Measurements from ENCODE around the gene DGKI.

The DGKI gene

DNA sequence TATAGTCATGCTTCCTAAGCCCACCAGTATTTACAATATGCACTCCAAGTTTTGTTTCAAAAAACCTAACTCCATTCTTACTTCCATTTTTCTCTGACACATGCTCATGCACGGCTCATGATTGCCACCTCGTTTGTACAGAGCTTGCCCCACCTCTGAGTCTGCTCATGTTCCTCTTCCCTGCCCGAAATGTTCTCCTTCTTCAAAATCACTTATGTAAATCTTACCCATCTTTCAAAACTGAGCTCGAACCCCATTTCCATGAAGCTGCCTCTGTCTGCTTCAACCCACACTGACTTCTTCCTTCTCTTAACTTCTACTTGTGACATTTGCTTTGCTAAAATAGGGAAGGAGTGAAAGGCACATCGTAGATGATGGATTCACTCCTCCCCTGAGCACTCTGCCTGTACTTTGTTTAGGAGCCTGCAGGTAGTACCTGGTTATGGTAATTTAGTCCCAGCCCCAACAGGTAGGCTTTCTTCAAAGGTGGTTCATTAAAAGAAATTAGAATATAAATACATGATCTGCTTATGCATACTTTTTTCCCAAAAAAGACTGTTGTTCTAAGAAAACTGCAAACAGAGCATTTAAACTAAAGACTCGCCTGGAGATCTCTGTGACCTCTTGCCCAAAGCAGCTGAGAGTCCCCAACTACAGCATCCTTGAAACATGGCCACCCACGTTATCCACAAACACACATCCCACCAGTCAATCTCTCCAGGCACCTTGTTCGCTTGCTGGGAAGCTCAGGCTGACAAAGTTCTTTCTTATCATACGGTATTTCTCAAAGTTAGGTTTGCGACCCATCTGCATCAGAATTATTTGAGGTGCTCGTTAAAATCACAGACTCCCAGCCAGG lies 172.0 kb downstream of the DGKI start:
- Mint-ChIP-seq H3K27me3 (ENCODE audit: low read depth) (no peaks in the 10 kb centered on the region), H3K9me3 (no peaks in the 10 kb centered on the region)

GRCh38 chr7:137674048-137674447 lies 172.7 kb downstream of the DGKI start:
- Mint-ChIP-seq H3K9me3 (no peaks in the 10 kb centered on the region), H3K27me3 (ENCODE audit: low read depth) (no peaks in the 10 kb centered on the region), H3K36me3 (ENCODE audit: low read depth) (no peaks in the 10 kb centered on the region), H3K4me3 (no peak overlapping the region), H3K4me1 (ENCODE audit: low read depth) (no peaks in the 10 kb centered on the region), H3K27ac (no peak overlapping the region)

More for the DNA sequence above, 172.0 kb downstream of the DGKI start:
- Mint-ChIP-seq H3K4me1 (ENCODE audit: low read depth) (no peaks in the 10 kb centered on the region), H3K36me3 (ENCODE audit: low read depth) (no peaks in the 10 kb centered on the region), H3K27ac (no peak overlapping the region), H3K4me3 (no peak overlapping the region)

- H3K27ac Mint-ChIP-seq: no peak overlapping the region
- no peaks in the 10 kb centered on the region for H3K36me3 Mint-ChIP-seq (ENCODE audit: low read depth)
- no peaks in the 10 kb centered on the region for H3K4me1 Mint-ChIP-seq (ENCODE audit: low read depth)
- H3K9me3 Mint-ChIP-seq: no peaks in the 10 kb centered on the region
- H3K27me3 Mint-ChIP-seq (ENCODE audit: low read depth): no peaks in the 10 kb centered on the region
- H3K4me3 Mint-ChIP-seq: no peak overlapping the region
Observed at GRCh38 chr7:137671920-137672319, 174.9 kb downstream of the DGKI start.

DNA sequence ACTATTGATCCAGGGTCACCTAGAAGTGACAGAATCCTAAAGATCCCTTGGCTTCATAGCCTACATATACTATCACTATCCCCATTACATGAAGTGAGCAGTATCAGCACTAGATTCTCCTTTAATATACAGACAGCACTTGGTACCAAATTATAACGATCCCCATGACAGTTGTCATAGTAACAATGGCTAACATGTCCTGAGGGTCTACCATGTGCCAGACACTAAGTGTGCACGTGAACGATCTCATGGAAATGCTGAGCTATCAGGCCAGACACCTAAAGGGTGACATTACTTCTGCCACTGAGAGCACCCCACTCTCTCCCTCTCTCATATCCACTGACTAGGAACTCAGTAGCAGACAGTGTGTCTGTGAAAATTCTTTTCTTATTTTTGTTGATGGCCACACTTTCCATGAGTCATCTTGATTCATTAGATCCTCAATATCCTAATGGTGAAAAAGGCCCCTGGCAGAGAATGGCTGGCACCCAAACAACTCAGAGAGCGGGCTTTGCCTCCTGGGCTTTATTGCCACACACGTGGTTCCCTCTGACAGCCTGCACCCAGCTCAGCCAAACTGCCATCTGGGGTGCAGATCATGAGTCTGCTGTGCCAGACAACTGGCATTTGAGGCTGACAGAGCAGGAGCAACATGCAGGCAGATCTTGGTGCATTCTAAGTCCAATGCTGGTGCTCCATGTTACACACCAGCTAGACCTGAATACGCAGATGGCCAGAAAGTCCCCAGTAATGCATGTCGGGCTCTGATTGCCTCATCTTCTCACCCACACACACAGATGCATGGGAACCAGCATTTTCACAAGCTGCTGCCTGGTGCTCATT lies 176.3 kb downstream of the DGKI start:
- H3K9me3 Mint-ChIP-seq: no peaks in the 10 kb centered on the region
- no peak overlapping the region for H3K27ac Mint-ChIP-seq
- no peaks in the 10 kb centered on the region for H3K36me3 Mint-ChIP-seq (ENCODE audit: low read depth)
- no peaks in the 10 kb centered on the region for H3K27me3 Mint-ChIP-seq (ENCODE audit: low read depth)
- H3K4me1 Mint-ChIP-seq (ENCODE audit: low read depth): no peaks in the 10 kb centered on the region
- H3K4me3 Mint-ChIP-seq: no peak overlapping the region

GRCh38 chr7:137669706-137670105 lies 177.1 kb downstream of the DGKI start:
- Mint-ChIP-seq H3K4me1 (ENCODE audit: low read depth) (peaks cover 1% of the 10 kb centered on the region), H3K4me3 (no peak overlapping the region), H3K27ac (no peak overlapping the region), H3K9me3 (no peaks in the 10 kb centered on the region), H3K27me3 (ENCODE audit: low read depth) (no peaks in the 10 kb centered on the region), H3K36me3 (ENCODE audit: low read depth) (no peaks in the 10 kb centered on the region)

GRCh38 chr7:137668404-137668803 lies 178.4 kb downstream of the DGKI start:
- H3K4me3 Mint-ChIP-seq: no peak overlapping the region
- H3K27me3 Mint-ChIP-seq (ENCODE audit: low read depth): no peaks in the 10 kb centered on the region
- H3K9me3 Mint-ChIP-seq: no peaks in the 10 kb centered on the region
- H3K36me3 Mint-ChIP-seq (ENCODE audit: low read depth): no peaks in the 10 kb centered on the region
- no peak overlapping the region for H3K27ac Mint-ChIP-seq
- peaks cover 1% of the 10 kb centered on the region for H3K4me1 Mint-ChIP-seq (ENCODE audit: low read depth)

- Mint-ChIP-seq H3K27me3 (ENCODE audit: low read depth) (no peaks in the 10 kb centered on the region), H3K9me3 (no peaks in the 10 kb centered on the region), H3K27ac (no peak overlapping the region), H3K4me3 (no peak overlapping the region), H3K4me1 (ENCODE audit: low read depth) (peaks cover 1% of the 10 kb centered on the region), H3K36me3 (ENCODE audit: low read depth) (no peaks in the 10 kb centered on the region)
Observed at GRCh38 chr7:137667633-137668387, 179.0 kb downstream of the DGKI start.

- H3K9me3 Mint-ChIP-seq: no peaks in the 10 kb centered on the region
- H3K4me3 Mint-ChIP-seq: no peak overlapping the region
- H3K27me3 Mint-ChIP-seq (ENCODE audit: low read depth): peaks cover 4% of the 10 kb centered on the region
- no peaks in the 10 kb centered on the region for H3K36me3 Mint-ChIP-seq (ENCODE audit: low read depth)
- peaks cover 1% of the 10 kb centered on the region for H3K4me1 Mint-ChIP-seq (ENCODE audit: low read depth)
- no peak overlapping the region for H3K27ac Mint-ChIP-seq
Observed at GRCh38 chr7:137664846-137665245, 181.9 kb downstream of the DGKI start.

GRCh38 chr7:137661634-137662033 lies 185.1 kb downstream of the DGKI start:
- no peaks in the 10 kb centered on the region for H3K36me3 Mint-ChIP-seq (ENCODE audit: low read depth)
- peaks cover 1% of the 10 kb centered on the region for H3K4me1 Mint-ChIP-seq (ENCODE audit: low read depth)
- peaks cover 4% of the 10 kb centered on the region for H3K27me3 Mint-ChIP-seq (ENCODE audit: low read depth)
- no peak overlapping the region for H3K27ac Mint-ChIP-seq
- no peaks in the 10 kb centered on the region for H3K9me3 Mint-ChIP-seq
- H3K4me3 Mint-ChIP-seq: no peak overlapping the region

GRCh38 chr7:137658190-137658900 lies 188.4 kb downstream of the DGKI start:
- Mint-ChIP-seq H3K9me3 (no peaks in the 10 kb centered on the region), H3K27ac (no peak overlapping the region), H3K4me3 (no peak overlapping the region), H3K36me3 (ENCODE audit: low read depth) (no peaks in the 10 kb centered on the region), H3K4me1 (ENCODE audit: low read depth) (no peaks in the 10 kb centered on the region), H3K27me3 (ENCODE audit: low read depth) (peaks cover 4% of the 10 kb centered on the region)

GRCh38 chr7:137657476-137658189 lies 189.1 kb downstream of the DGKI start:
- Mint-ChIP-seq H3K36me3 (ENCODE audit: low read depth) (no peaks in the 10 kb centered on the region), H3K27me3 (ENCODE audit: low read depth) (peaks cover 4% of the 10 kb centered on the region), H3K9me3 (no peaks in the 10 kb centered on the region), H3K27ac (no peak overlapping the region), H3K4me3 (no peak overlapping the region), H3K4me1 (ENCODE audit: low read depth) (no peaks in the 10 kb centered on the region)

DNA sequence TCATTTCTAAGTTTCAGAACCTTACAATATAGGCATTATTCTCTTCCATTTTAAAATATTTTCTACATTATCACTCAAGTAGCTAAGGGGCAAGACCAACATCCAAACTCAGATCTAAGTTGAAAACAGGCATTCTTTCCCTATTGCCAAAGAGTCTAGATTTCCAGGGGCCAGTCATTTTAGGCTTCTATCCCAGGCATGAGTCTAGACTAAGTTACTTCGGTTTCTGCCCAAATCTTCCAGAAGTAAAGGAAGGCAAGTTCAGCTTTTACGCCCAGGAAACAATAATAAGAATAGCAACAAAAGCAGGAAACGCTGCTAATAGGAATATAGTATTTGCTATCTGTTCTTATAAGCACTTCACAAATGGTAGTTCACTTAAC lies 189.9 kb downstream of the DGKI start:
- Mint-ChIP-seq H3K9me3 (no peaks in the 10 kb centered on the region), H3K27me3 (ENCODE audit: low read depth) (peaks cover 4% of the 10 kb centered on the region), H3K4me3 (no peak overlapping the region), H3K36me3 (ENCODE audit: low read depth) (no peaks in the 10 kb centered on the region), H3K27ac (no peak overlapping the region), H3K4me1 (ENCODE audit: low read depth) (no peaks in the 10 kb centered on the region)

DNA sequence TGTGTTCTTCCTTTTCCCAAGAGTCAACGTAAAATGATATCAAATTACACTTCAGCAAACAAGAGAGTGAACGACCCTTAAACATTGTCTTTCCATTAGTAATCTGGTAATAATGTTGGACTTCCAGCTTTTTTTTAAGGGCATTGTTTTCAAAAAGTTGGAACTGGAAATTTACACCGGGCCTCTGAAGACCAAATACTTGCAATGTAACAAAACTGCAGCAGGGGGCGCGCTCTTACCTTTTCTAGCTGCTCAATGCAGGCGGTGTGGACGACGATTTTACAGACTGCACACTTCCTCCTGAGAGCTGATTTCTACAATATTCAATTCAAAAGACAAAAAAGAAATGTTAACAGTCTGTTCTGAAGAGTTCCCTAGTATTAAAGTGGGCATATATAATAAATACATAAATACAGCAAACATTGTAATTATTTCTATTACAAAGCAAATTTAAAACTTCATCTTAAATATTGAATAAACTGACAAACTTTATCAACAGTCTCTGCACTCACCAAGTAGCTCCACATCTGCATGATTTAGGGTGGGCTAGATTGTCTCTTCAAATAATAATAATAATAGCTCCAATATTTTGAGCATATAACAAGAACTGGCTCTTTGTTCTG lies 190.4 kb downstream of the DGKI start:
- Mint-ChIP-seq H3K27ac (no peak overlapping the region), H3K9me3 (no peaks in the 10 kb centered on the region), H3K4me1 (ENCODE audit: low read depth) (no peaks in the 10 kb centered on the region), H3K36me3 (ENCODE audit: low read depth) (no peaks in the 10 kb centered on the region), H3K27me3 (ENCODE audit: low read depth) (peaks cover 4% of the 10 kb centered on the region), H3K4me3 (no peak overlapping the region)

Data from T-helper 1 cell treated with Interleukin-12 subunit alpha and Interleukin-12 subunit beta and Interleukin-4 antibody, amounts not matched to agents 30 μg/mL and 1 μg/mL, for 36 hours (primary cell).